Astrocyte of the hippocampus (primary cell): ENCODE results near the gene ADARB2.

Experiments used
- DNase-seq: peaks from one replicate; pipeline ENCODE4 v3.0.0; 2011; ENCODE audit warnings: low read depth, low spot score

The ADARB2 gene

DNA sequence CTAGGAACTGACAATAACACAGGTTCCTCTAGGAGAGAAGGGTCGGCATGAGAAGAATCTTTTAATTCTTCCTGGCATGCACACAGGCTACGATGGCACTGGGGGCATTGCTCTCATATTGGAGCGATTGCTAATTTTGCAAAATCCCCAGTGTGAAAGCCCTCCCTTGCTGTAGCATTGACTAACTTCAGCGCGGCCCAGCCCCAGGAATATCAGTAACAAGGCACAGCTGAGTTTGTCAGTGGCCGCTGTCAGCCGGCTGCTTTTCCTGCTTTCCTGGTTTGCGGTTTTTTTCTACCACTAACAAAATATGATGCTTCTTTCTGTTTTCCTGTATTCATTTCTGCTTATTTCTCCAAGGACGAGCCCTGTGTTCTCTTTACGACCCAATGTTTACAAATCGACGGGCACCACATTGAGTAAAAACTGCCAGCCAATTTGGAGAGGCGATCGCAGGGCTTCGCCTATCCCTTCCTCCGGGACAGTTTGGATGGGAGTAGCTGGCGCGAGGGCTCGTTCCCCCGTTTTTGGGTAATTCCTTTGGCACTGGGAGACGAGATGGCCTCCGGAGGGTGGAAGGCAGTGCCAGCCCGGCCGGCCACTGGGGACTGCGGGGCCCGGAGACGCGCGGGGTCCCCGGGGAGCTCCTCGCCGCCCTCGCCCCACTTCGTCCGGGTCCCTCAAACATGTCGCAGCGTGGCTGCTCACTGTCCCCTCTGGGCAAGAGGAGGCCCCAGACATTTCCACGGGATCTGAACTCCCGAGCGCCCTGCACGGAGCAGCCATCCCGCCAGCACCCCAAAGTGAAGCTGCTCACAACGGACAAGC lies 967 bp downstream of the ADARB2 start:
- DNase-seq: no peak

- no peak for DNase-seq
Measured at GRCh38 chr10:1735562-1735961, 1.8 kb downstream of the ADARB2 start.

GRCh38 chr10:1734288-1734687 lies 3.0 kb downstream of the ADARB2 start:
- DNase-seq: no peak

- DNase-seq: no peak
Measured at GRCh38 chr10:1733720-1734119, 3.6 kb downstream of the ADARB2 start.

- DNase-seq: no peak
Measured at GRCh38 chr10:1732564-1732996, 4.7 kb downstream of the ADARB2 start.

GRCh38 chr10:1731592-1731991 lies 5.7 kb downstream of the ADARB2 start:
- no peak for DNase-seq

DNA sequence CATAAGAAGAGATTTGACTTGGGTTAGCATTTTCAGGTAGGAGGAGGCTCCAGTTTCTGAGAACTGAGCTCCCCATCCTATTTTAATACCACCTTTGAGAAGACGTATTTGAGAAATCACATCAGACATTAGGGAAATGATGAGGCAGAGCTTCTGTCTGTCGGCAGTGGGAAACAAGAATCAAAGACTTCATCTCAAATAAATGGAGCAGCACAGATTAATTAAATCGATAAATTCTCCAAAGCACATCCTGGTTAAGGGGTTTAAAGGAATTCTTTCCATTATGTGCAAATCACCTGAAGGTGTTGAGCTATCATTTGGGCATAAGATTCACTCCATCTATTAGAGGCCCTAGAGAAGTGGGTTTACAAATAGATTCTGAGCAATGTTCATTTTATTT lies 7.6 kb downstream of the ADARB2 start:
- no peak for DNase-seq

- DNase-seq: no peak
Measured at GRCh38 chr10:1726861-1727260, 10.5 kb downstream of the ADARB2 start.

DNA sequence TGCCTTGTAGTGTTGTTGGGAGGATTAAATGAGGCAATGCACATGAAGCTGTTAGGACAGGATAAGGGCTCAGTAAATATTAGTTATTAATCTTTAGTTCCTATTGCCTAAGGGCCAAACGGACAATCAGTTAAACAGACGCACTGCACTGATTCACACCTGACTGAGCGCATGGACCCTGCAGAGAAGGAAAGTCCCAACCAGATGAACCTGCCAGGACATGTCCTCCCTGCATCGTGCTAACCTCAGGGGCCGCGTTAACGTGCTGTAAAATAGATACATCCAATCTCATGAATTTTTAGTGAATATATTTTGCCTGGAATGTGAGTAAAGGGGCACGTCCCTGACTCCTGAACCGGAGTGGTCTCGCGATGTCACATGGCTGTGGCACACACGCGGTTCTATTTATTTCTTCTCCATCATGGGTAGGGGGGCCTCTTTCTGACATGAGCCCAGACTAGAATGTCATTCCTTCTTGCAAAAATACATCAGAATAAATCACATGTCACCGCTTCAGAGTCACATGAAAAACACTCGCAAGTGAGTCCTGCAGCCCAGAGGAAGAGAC lies 12.3 kb downstream of the ADARB2 start:
- no peak for DNase-seq

DNA sequence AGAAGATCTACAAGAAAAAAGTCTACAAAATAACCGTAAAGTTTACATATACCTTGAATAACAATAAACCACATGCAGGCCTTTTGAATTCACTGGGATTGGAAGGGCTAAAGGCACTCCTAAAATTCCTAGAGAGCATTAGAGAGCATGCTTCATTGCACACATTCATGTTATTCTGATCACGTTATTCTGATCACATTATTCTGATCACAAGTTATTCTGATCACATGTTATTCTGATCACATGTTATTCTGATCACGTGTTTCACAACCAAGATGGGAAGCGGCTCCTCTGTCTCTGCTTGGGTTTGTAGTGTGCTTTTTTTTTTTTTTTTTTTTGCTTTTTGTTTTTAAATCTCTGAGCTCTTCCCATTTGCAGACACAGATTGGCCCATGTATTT lies 20.5 kb downstream of the ADARB2 start:
- DNase-seq: no peak

DNA sequence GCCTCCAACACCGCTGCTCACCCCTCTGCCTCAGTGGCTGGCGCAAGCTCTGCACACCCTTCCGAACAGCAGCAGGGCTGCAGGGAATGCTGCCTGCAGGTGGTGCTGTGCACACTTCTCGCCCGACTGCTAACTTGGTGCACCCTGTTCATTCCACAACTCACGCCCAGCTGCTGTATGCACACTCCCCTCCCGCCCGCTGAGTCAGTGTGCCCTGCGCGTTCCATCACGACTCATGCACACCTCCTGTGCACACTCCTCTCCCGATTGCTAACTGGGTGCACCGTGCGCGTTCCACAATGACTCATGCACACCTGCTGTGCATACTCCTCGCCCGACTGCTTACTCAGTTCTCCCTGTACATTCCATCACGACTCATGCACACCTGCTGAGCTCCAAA lies 21.5 kb downstream of the ADARB2 start:
- no peak for DNase-seq

DNA sequence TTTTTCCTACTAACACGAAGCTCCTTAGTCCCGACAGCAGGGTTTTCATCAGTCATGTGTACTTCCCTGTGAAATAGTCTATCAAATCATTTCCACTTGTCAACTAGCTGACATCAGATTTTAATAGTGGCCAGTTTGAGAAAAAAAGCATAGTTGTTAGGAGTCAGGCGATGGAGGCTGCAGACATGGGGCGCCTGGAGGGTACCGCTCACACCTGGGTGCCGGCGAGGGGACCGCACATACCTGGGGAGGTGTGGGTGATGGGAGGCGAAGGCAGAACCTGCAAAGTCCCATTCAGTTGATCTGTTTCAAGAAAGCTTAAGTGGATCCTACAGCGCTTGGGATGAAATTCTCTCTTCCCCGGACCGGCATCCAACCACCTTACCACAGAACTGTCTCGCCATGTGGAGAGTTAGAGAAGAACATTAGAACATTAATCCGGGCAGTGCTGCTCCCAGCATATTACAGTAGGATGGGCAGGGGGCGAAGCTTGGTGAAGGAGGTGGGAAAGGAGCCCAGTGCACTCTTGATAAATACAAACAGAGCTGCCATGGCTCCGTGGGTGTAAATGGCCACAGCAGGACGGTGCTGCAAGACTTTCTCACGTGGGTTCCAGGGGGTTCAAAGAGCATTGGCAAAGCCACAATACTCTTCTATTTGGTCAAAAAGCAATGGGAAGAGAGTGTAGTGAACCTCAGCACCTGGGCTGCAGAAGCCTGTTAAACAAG lies 24.2 kb downstream of the ADARB2 start:
- no peak for DNase-seq

- DNase-seq: no peak
Measured at GRCh38 chr10:1712314-1712713, 25.0 kb downstream of the ADARB2 start.

GRCh38 chr10:1709161-1709560 lies 28.2 kb downstream of the ADARB2 start:
- DNase-seq: no peak

- DNase-seq: no peak
Measured at GRCh38 chr10:1708746-1709145, 28.6 kb downstream of the ADARB2 start.

GRCh38 chr10:1706711-1707110 lies 30.6 kb downstream of the ADARB2 start:
- DNase-seq: no peak

DNA sequence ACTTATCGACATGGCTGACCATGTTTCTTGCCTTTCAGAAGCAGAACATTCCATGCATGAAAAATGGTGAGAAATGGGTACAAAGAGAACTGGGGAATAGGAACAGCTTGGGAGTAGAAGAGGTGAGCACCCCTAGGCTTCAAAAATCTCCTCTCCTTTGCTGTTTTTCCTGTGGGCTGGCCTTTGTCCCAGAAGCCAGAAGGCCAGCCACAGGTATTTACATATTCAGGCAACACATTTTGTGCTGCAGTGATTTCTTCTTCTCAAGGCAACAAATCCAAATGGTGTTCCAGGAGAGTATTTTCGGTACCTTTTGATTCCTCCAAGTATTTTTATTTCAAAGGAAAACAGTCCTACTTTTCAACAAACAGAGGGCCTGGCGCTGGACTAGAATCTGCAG lies 31.1 kb downstream of the ADARB2 start:
- no peak for DNase-seq

DNA sequence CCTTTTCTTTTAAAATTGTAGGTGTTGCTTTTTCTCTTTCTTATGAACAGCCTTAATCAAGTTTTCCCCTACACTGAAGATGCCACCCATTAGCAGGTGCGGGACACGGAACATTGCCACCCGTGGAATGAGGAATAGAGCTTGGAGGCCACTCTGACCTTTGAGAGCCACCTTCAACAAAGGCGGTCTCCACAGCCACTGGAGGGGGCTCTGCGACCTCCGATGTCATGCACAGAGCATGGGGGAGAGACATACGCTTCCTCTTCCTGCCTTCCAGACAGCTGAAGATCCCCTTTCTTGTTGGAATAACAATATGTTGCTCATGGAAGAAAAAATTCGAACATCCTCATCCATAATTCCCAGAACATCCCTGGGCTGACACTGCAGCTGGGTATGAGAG lies 39.1 kb downstream of the ADARB2 start:
- no peak for DNase-seq

- no peak for DNase-seq
Measured at GRCh38 chr10:1696106-1696505, 41.2 kb downstream of the ADARB2 start.

GRCh38 chr10:1690086-1690485 lies 47.2 kb downstream of the ADARB2 start:
- DNase-seq: no peak

GRCh38 chr10:1688531-1688930 lies 48.8 kb downstream of the ADARB2 start:
- DNase-seq: no peak

- no peak for DNase-seq
Measured at GRCh38 chr10:1687623-1688150, 49.6 kb downstream of the ADARB2 start.

- no peak for DNase-seq
Measured at GRCh38 chr10:1687190-1687589, 50.1 kb downstream of the ADARB2 start.
